Natural killer cell (primary cell): ENCODE data around the gene CEP170B. TPM values are rescaled to one million over a fixed set of nuclear protein-coding genes. Genes with fewer than 3 reads are reported as not detected.
A peak's percentile ranks its signal among the peaks of the same experiment; 100 is the strongest.

ENCODE experiments used
- ATAC-seq, 3 donors: fragments of 150-1000 bp in 2 of 3; fragments of 200-7000 bp in 1 of 3; cut with Tn5 transposase; 1 replicate in 1 of 3; 2 replicates in 2 of 3; pipeline ENCODE4 v1.10.0; 2021; ENCODE audit warnings: mild to moderate bottlenecking in 2 of 3, moderate library complexity in 2 of 3
- DNase-seq, 2 donors: peaks; one replicate each; pipeline versions ENCODE4 v3.0.0 to v3.0.0-alpha.2; 2013 to 2021; ENCODE audit warnings: mixed read lengths in 1 of 2
- H3K27ac ChIP-seq: one replicate; pipeline ENCODE4 v1.5.1; 2013; ENCODE audit warnings: mild to moderate bottlenecking, low read length
- H3K27me3 ChIP-seq: one replicate; pipeline ENCODE4 v1.6.1; 2013; ENCODE audit warnings: low read length; ENCODE audit not compliant: control insufficient read depth, insufficient read depth
- H3K36me3 ChIP-seq: one replicate; pipeline ENCODE4 v1.6.1; 2013; ENCODE audit warnings: low read length; ENCODE audit not compliant: control insufficient read depth, insufficient read depth
- H3K4me1 ChIP-seq: one replicate; pipeline ENCODE4 v1.6.1; 2013; ENCODE audit warnings: low read length; ENCODE audit not compliant: control insufficient read depth, insufficient read depth
- H3K4me3 ChIP-seq: one replicate; pipeline ENCODE4 v1.5.1; 2013; ENCODE audit warnings: low read length
- H3K9me3 ChIP-seq: one replicate; pipeline ENCODE4 v1.6.1; 2013; ENCODE audit warnings: low read length; ENCODE audit not compliant: control insufficient read depth, insufficient read depth
- H3K27ac Mint-ChIP-seq, 2 donors: one replicate each; pipeline ENCODE4 v1.8.0; 2022; ENCODE audit warnings: mild to moderate bottlenecking in 2 of 2, mixed read lengths in 2 of 2, moderate library complexity in 1 of 2
- H3K27me3 Mint-ChIP-seq, 2 donors: one replicate each; pipeline ENCODE4 v1.8.0; 2022; ENCODE audit warnings: low read depth in 2 of 2, mixed read lengths in 2 of 2
- H3K36me3 Mint-ChIP-seq: one replicate; pipeline ENCODE4 v1.8.0; 2022; ENCODE audit warnings: mixed read lengths
- H3K4me1 Mint-ChIP-seq, 2 donors: one replicate each; pipeline ENCODE4 v1.8.0; 2022; ENCODE audit warnings: mixed read lengths in 2 of 2
- H3K4me3 Mint-ChIP-seq: one replicate; pipeline ENCODE4 v1.8.0; 2022; ENCODE audit warnings: mild to moderate bottlenecking, moderate library complexity, mixed read lengths
- H3K9me3 Mint-ChIP-seq, 2 donors: one replicate each; pipeline ENCODE4 v1.8.0; 2022; ENCODE audit warnings: mixed read lengths in 2 of 2
- CTCF ChIP-seq: fragments of 200-600 bp; IDR thresholded peaks from one replicate; pipeline ENCODE4 v1.8.0; 2022; ENCODE audit warnings: antibody characterized with exemption
- WGBS: methylation state at CpG from one replicate; pipeline ENCODE4 v1.1.7; 2013; ENCODE audit warnings: missing lambda C conversion rate; ENCODE audit not compliant: insufficient coverage; 5-methylcytosine and 5-hydroxymethylcytosine counted together
- intact Hi-C: fragments of 100-400 bp; cut with micrococcal nuclease; formaldehyde crosslinking; loops from one replicate; pipeline ENCODE4 v1.14.2; 2022
- total RNA-seq, 4 donors: library from RNA; stranded (reverse); fragments of 120-200 nt in 1 of 4; gene quantifications; one replicate each; pipeline versions ENCODE4 v1.2.3 to v1.2.4, GENCODE V29; 2013 to 2022

The CEP170B gene
- total RNA-seq, 3 donors from 2014 or later (not counting 1 experiment from before 2014, with no cell fraction given): 0.24 to 0.72 (median 0.30) TPM

- peaks cover 9% of the 10 kb centered on the region for H3K27me3 ChIP-seq
- no peak for TF ChIP-seq CTCF
- no peaks in the 10 kb centered on the region for H3K9me3 ChIP-seq
- H3K27me3 Mint-ChIP-seq: peaks cover 0 to 13% of the 10 kb centered on the region in 2 donors
- no peaks in the 10 kb centered on the region for H3K36me3 Mint-ChIP-seq
- no peak for ATAC-seq
- H3K4me1 ChIP-seq: peaks cover 25% of the 10 kb centered on the region
- no peaks in the 10 kb centered on the region for H3K36me3 ChIP-seq
- H3K4me3 Mint-ChIP-seq: peak overlapping the region; percentile 91
- H3K27ac Mint-ChIP-seq: no peak overlapping the region
- DNase-seq: no peak
- intact Hi-C loops: no loop called here
- H3K4me3 ChIP-seq: no peak overlapping the region
- no peak overlapping the region for H3K27ac ChIP-seq
- H3K9me3 Mint-ChIP-seq: peaks cover 0 to 6% of the 10 kb centered on the region in 2 donors
- H3K4me1 Mint-ChIP-seq: peaks cover 7 to 23% of the 10 kb centered on the region in 2 donors
- WGBS: 98% methylated on average over 2 of the region's 2 CpGs
Observed at GRCh38 chr14:104824353-104824997, 40.6 kb upstream of the CEP170B start.

GRCh38 chr14:104826189-104826860 lies 38.7 kb upstream of the CEP170B start:
- H3K4me1 ChIP-seq: peaks cover 25% of the 10 kb centered on the region
- ATAC-seq: peak; percentile 92 to 95 (median 93)
- H3K9me3 ChIP-seq: no peaks in the 10 kb centered on the region
- DNase-seq: peak; percentile 94 to 95
- Mint-ChIP-seq H3K4me1 (peaks cover 7 to 23% of the 10 kb centered on the region in 2 donors), H3K27me3 (peaks cover 0 to 13% of the 10 kb centered on the region in 2 donors), H3K36me3 (no peaks in the 10 kb centered on the region), H3K9me3 (peaks cover 0 to 6% of the 10 kb centered on the region in 2 donors), H3K27ac (peak overlapping the region in 1 of 2 donors; percentile 86), H3K4me3 (peak overlapping the region; percentile 91)
- no peaks in the 10 kb centered on the region for H3K36me3 ChIP-seq
- peak; percentile 86 for TF ChIP-seq CTCF
- intact Hi-C loops: loop anchor here (1.0 kb wide), 1 partner anchor 58 kb away; no protein-coding TSS in a partner anchor
- under 1% methylated on average over 54 of the region's 54 CpGs for WGBS
- H3K27me3 ChIP-seq: peaks cover 9% of the 10 kb centered on the region
- H3K27ac ChIP-seq: no peak overlapping the region
- peak overlapping the region; percentile 46 for H3K4me3 ChIP-seq

- Histone ChIP-seq H3K4me1 (peaks cover 25% of the 10 kb centered on the region), H3K27ac (no peak overlapping the region), H3K9me3 (no peaks in the 10 kb centered on the region), H3K27me3 (peaks cover 9% of the 10 kb centered on the region), H3K4me3 (peak overlapping the region; percentile 31), H3K36me3 (no peaks in the 10 kb centered on the region)
- 5% methylated on average over 27 of the region's 27 CpGs for WGBS
- Mint-ChIP-seq H3K9me3 (peaks cover 0 to 6% of the 10 kb centered on the region in 2 donors), H3K4me1 (peaks cover 7 to 23% of the 10 kb centered on the region in 2 donors), H3K27ac (peak overlapping the region in 1 of 2 donors; percentile 44), H3K4me3 (peak overlapping the region; percentile 86), H3K27me3 (peaks cover 0 to 13% of the 10 kb centered on the region in 2 donors), H3K36me3 (no peaks in the 10 kb centered on the region)
- TF ChIP-seq CTCF: no peak
- intact Hi-C loops: loop anchor here (1.0 kb wide), 1 partner anchor 59 kb away; no protein-coding TSS in a partner anchor
- no peak for DNase-seq
- ATAC-seq: no peak
Observed at GRCh38 chr14:104826861-104827176, 38.2 kb upstream of the CEP170B start.
